MM.1S (cell line): ENCODE results near the gene PPHLN1.

Experiments used
- DNase-seq: peaks from one replicate; pipeline ENCODE4 v3.0.0-alpha.2; 2015
- H2AFZ ChIP-seq: fragments of 300-600 bp; sonication (generic); 2 replicates; pipeline ENCODE4 v1.6.0; 2016; ENCODE audit warnings: antibody characterized with exemption, low read length
- H3F3A ChIP-seq: fragments of 300-600 bp; sonication (generic); 2 replicates; pipeline ENCODE4 v1.6.1; 2016; ENCODE audit warnings: mild to moderate bottlenecking, antibody characterized with exemption, low read length, moderate library complexity, mixed read lengths; ENCODE audit not compliant: insufficient read depth
- H3K27ac ChIP-seq: fragments of 300-600 bp; sonication (generic); 2 replicates; pipeline ENCODE4 v1.5.1; 2016; ENCODE audit warnings: mild to moderate bottlenecking, low read length
- H3K27me3 ChIP-seq: fragments of 300-600 bp; sonication (generic); replicated peaks from 2 replicates; pipeline ENCODE4 v1.6.0; 2016; ENCODE audit warnings: low read length; ENCODE audit not compliant: insufficient read depth
- H3K36me3 ChIP-seq: fragments of 300-600 bp; sonication (generic); replicated peaks from 2 replicates; pipeline ENCODE4 v1.6.1; 2016; ENCODE audit warnings: mild to moderate bottlenecking, low read length, mixed read lengths; ENCODE audit not compliant: insufficient read depth
- H3K4me1 ChIP-seq: fragments of 300-600 bp; sonication (generic); 2 replicates; pipeline ENCODE4 v1.6.1; 2016; ENCODE audit warnings: low read length, mixed read lengths
- H3K4me2 ChIP-seq: fragments of 300-600 bp; sonication (generic); 2 replicates; pipeline ENCODE4 v1.6.0; 2016; ENCODE audit warnings: low read depth, low read length
- H3K4me3 ChIP-seq: fragments of 300-600 bp; sonication (generic); 2 replicates; pipeline ENCODE4 v1.5.1; 2016; ENCODE audit warnings: low read length, mixed read lengths
- H3K79me2 ChIP-seq: fragments of 300-600 bp; sonication (generic); 2 replicates; pipeline ENCODE4 v1.6.1; 2016; ENCODE audit warnings: mixed run types, low read length, mixed read lengths
- H3K9ac ChIP-seq: fragments of 300-600 bp; sonication (generic); 2 replicates; pipeline ENCODE4 v1.6.1; 2016; ENCODE audit warnings: low read length, mixed read lengths
- H3K9me2 ChIP-seq: fragments of 300-600 bp; sonication (generic); replicated peaks from 2 replicates; pipeline ENCODE4 v1.6.1; 2016; ENCODE audit warnings: mild to moderate bottlenecking, low read length, mixed read lengths; ENCODE audit not compliant: insufficient read depth
- H3K9me3 ChIP-seq: fragments of 300-600 bp; sonication (generic); replicated peaks from 2 replicates; pipeline ENCODE4 v1.6.1; 2016; ENCODE audit warnings: mild to moderate bottlenecking, low read length, mixed read lengths; ENCODE audit not compliant: insufficient read depth
- H4K20me1 ChIP-seq: fragments of 300-600 bp; sonication (generic); 2 replicates; pipeline ENCODE4 v1.6.1; 2016; ENCODE audit warnings: mild to moderate bottlenecking, low read length, moderate library complexity, mixed read lengths; ENCODE audit not compliant: insufficient read depth
- CTCF ChIP-seq: fragments of 300-600 bp; sonication (generic); IDR thresholded peaks from 2 replicates; pipeline ENCODE4 v1.5.1; 2016; ENCODE audit warnings: antibody characterized with exemption, low read length, mixed read lengths
- EZH2 ChIP-seq: fragments of 300-600 bp; sonication (generic); optimal IDR thresholded peaks from 2 replicates; pipeline ENCODE3; 2017; ENCODE audit warnings: low read depth, mild to moderate bottlenecking, antibody characterized with exemption, low read length, mixed read lengths
- EZH2phosphoT487 ChIP-seq: fragments of 300-600 bp; sonication (generic); IDR thresholded peaks from 2 replicates; pipeline ENCODE4 v1.6.1; 2018; ENCODE audit warnings: antibody characterized with exemption, low read length

The PPHLN1 gene

GRCh38 chr12:42362647-42363260, 36.8 kb downstream of the PPHLN1 start:
- Histone ChIP-seq H3K9me3 (no peaks in the 10 kb centered on the region), H3K4me2 (no peak overlapping the region), H3K9me2 (no peaks in the 10 kb centered on the region), H3K27me3 (no peaks in the 10 kb centered on the region), H3F3A (peaks cover 19% of the 10 kb centered on the region), H2AFZ (no peak overlapping the region), H3K9ac (no peak overlapping the region), H3K4me1 (peaks cover 32% of the 10 kb centered on the region), H3K4me3 (no peak overlapping the region), H4K20me1 (no peaks in the 10 kb centered on the region), H3K27ac (no peak overlapping the region), H3K79me2 (peaks cover 28% of the 10 kb centered on the region), H3K36me3 (no peaks in the 10 kb centered on the region)
- no peak for DNase-seq
- no peak for TF ChIP-seq EZH2
- TF ChIP-seq EZH2phosphoT487 = no peak
- no peak for TF ChIP-seq CTCF

GRCh38 chr12:42364692-42365091, 38.7 kb downstream of the PPHLN1 start:
- H3F3A ChIP-seq = peaks cover 11% of the 10 kb centered on the region
- H3K79me2 ChIP-seq = peaks cover 22% of the 10 kb centered on the region
- no peak overlapping the region for H3K4me3 ChIP-seq
- no peak for DNase-seq
- peaks cover 25% of the 10 kb centered on the region for H3K4me1 ChIP-seq
- H3K9me3 ChIP-seq = no peaks in the 10 kb centered on the region
- H3K4me2 ChIP-seq = no peak overlapping the region
- H3K9ac ChIP-seq = no peak overlapping the region
- no peak for TF ChIP-seq CTCF
- TF ChIP-seq EZH2phosphoT487 = no peak
- no peak for TF ChIP-seq EZH2
- no peak overlapping the region for H2AFZ ChIP-seq
- no peaks in the 10 kb centered on the region for H4K20me1 ChIP-seq
- no peaks in the 10 kb centered on the region for H3K27me3 ChIP-seq
- H3K27ac ChIP-seq = no peak overlapping the region
- no peaks in the 10 kb centered on the region for H3K9me2 ChIP-seq
- no peaks in the 10 kb centered on the region for H3K36me3 ChIP-seq

GRCh38 chr12:42365486-42365885, 39.5 kb downstream of the PPHLN1 start:
- H3K27ac ChIP-seq = no peak overlapping the region
- H3K4me2 ChIP-seq = no peak overlapping the region
- H3K4me3 ChIP-seq = no peak overlapping the region
- peaks cover 3% of the 10 kb centered on the region; the same call in 1 of the 2 replicates for H3F3A ChIP-seq
- no peak overlapping the region for H2AFZ ChIP-seq
- no peaks in the 10 kb centered on the region for H3K9me2 ChIP-seq
- peaks cover 17% of the 10 kb centered on the region for H3K4me1 ChIP-seq
- no peak overlapping the region for H3K9ac ChIP-seq
- H3K36me3 ChIP-seq = no peaks in the 10 kb centered on the region
- peaks cover 22% of the 10 kb centered on the region for H3K79me2 ChIP-seq
- no peak for DNase-seq
- H3K27me3 ChIP-seq = no peaks in the 10 kb centered on the region
- no peak for TF ChIP-seq EZH2
- H4K20me1 ChIP-seq = no peaks in the 10 kb centered on the region
- H3K9me3 ChIP-seq = no peaks in the 10 kb centered on the region

- H2AFZ ChIP-seq = no peak overlapping the region
- H3K79me2 ChIP-seq = peaks cover 17% of the 10 kb centered on the region
- no peaks in the 10 kb centered on the region for H3K9me2 ChIP-seq
- no peaks in the 10 kb centered on the region; the same call in 1 of the 2 replicates for H3K36me3 ChIP-seq
- H3F3A ChIP-seq = no peaks in the 10 kb centered on the region
- H3K9ac ChIP-seq = no peak overlapping the region
- no peaks in the 10 kb centered on the region for H3K9me3 ChIP-seq
- H3K27me3 ChIP-seq = no peaks in the 10 kb centered on the region
- H3K27ac ChIP-seq = no peak overlapping the region
- 0 out of 2 replicates have a peak, but pooled peaks cover 2% of the 10 kb centered on the region for H3K4me1 ChIP-seq
- TF ChIP-seq EZH2phosphoT487 = no peak
- TF ChIP-seq EZH2 = no peak
- no peak for TF ChIP-seq CTCF
- H4K20me1 ChIP-seq = no peaks in the 10 kb centered on the region
- DNase-seq = no peak
- H3K4me3 ChIP-seq = no peak overlapping the region
- no peak overlapping the region for H3K4me2 ChIP-seq
Observed at GRCh38 chr12:42370013-42370412, 44.0 kb downstream of the PPHLN1 start.
